Right lobe of liver (tissue), 4 donors: ENCODE measurements around the gene BACH2.

Experiments used
- CTCF ChIP-seq, 4 donors: fragments of 200-600 bp in 3 of 4; fragments of 450-650 bp in 1 of 4; IDR thresholded peaks; one replicate each; pipeline versions ENCODE4 v1.5.1 to v1.8.0; 2016 to 2022; ENCODE audit warnings: antibody characterized with exemption in 4 of 4, mild to moderate bottlenecking in 2 of 4
- POLR2A ChIP-seq: fragments of 450-650 bp; IDR thresholded peaks from one replicate; pipeline ENCODE4 v1.6.1; 2017; ENCODE audit warnings: antibody characterized with exemption, mild to moderate bottlenecking
- donor health status: DM: no; HTN: no; CAD: no.
- donor health status: DM: no; HTN: no; CAD: no.
- donor health status: DM: no; HTN: yes; CAD: no.

GRCh38 chr6:89930789-89931188, 365.9 kb downstream of the BACH2 start:
- TF ChIP-seq CTCF (IDR thresholded peaks at IDR 0.05) (no peak), POLR2A (no peak)
